Tongue (tissue), 2 donors: ENCODE measurements around the gene DOK6. TPM values are rescaled to one million over a fixed set of nuclear protein-coding genes. Genes with fewer than 3 reads are reported as not detected.

Source experiments
- DNase-seq: peaks from one replicate; pipeline ENCODE4 v3.0.0-alpha.2; 2015
- total RNA-seq: library from RNA; depleted of rRNA; stranded (reverse); fragments of >200 nt; gene quantifications from one replicate; pipeline ENCODE4 v1.2.3, GENCODE V29; 2014

The DOK6 gene
- total RNA-seq, 1 donor from 2014 or later, result 3.9 TPM

- DNase-seq, result no peak
Observed at GRCh38 chr18:69689121-69689759, 288.6 kb downstream of the DOK6 start.

- DNase-seq, result no peak
Observed at GRCh38 chr18:69691008-69691760, 290.5 kb downstream of the DOK6 start.

- no peak for DNase-seq
Observed at GRCh38 chr18:69697069-69697468, 296.4 kb downstream of the DOK6 start.

GRCh38 chr18:69697689-69698088, 297.0 kb downstream of the DOK6 start:
- no peak for DNase-seq

- DNase-seq, result no peak
Observed at GRCh38 chr18:69701305-69701704, 300.6 kb downstream of the DOK6 start.

- DNase-seq, result no peak
Observed at GRCh38 chr18:69703461-69703860, 302.8 kb downstream of the DOK6 start.

GRCh38 chr18:69705987-69706386, 305.3 kb downstream of the DOK6 start:
- DNase-seq, result no peak

- DNase-seq, result no peak
Observed at GRCh38 chr18:69708844-69709243, 308.2 kb downstream of the DOK6 start.

GRCh38 chr18:69715191-69715795, 314.6 kb downstream of the DOK6 start:
- DNase-seq, result no peak

- DNase-seq, result no peak
Observed at GRCh38 chr18:69717586-69717985, 316.9 kb downstream of the DOK6 start.

- no peak for DNase-seq
Observed at GRCh38 chr18:69718912-69719547, 318.3 kb downstream of the DOK6 start.

- no peak for DNase-seq
Observed at GRCh38 chr18:69720422-69720821, 319.7 kb downstream of the DOK6 start.

GRCh38 chr18:69723434-69723833, 322.7 kb downstream of the DOK6 start:
- DNase-seq, result no peak

- DNase-seq, result no peak
Observed at GRCh38 chr18:69725009-69725408, 324.3 kb downstream of the DOK6 start.

GRCh38 chr18:69725855-69726508, 325.3 kb downstream of the DOK6 start:
- DNase-seq, result no peak

- no peak for DNase-seq
Observed at GRCh38 chr18:69727912-69728572, 327.4 kb downstream of the DOK6 start.

- no peak for DNase-seq
Observed at GRCh38 chr18:69730664-69731063, 330.0 kb downstream of the DOK6 start.

GRCh38 chr18:69734536-69734935, 333.8 kb downstream of the DOK6 start:
- no peak for DNase-seq

GRCh38 chr18:69736730-69737129, 336.0 kb downstream of the DOK6 start:
- no peak for DNase-seq

GRCh38 chr18:69737851-69738250, 337.2 kb downstream of the DOK6 start:
- no peak for DNase-seq

- DNase-seq, result no peak
Observed at GRCh38 chr18:69747388-69747787, 346.7 kb downstream of the DOK6 start.
